GM13977 (cell line): Measurements from ENCODE around the gene HTR6.
"Not testable (repeated sequence)": the region's sequence is repeated elsewhere in the genome, so short reads cannot be mapped to it uniquely, and the experiment has no call there.

Experiments used
- DNase-seq: peaks from one replicate; pipeline ENCODE4 v3.0.0; 2012; ENCODE audit warnings: low spot score
- in situ Hi-C: fragments of 300-500 bp; cut with MboI; formaldehyde crosslinking; loops from one replicate; pipeline ENCODE4 v1.12.0; 2022; ENCODE audit warnings: low sequenced_read_pairs, low pct_unique_long_range_greater_than_20kb, mixed read lengths, inconsistent platforms; ENCODE audit not compliant: unreplicated experiment
- TF ChIP-seq, protein P1 (sequence below): IDR thresholded peaks from 2 replicates; pipeline ENCODE4 v1.5.1; 2012; ENCODE audit warnings: mild to moderate bottlenecking, control low read depth; ENCODE audit not compliant: insufficient read depth; ENCODE audit errors: extremely low read depth, missing control alignments

The HTR6 gene

DNA sequence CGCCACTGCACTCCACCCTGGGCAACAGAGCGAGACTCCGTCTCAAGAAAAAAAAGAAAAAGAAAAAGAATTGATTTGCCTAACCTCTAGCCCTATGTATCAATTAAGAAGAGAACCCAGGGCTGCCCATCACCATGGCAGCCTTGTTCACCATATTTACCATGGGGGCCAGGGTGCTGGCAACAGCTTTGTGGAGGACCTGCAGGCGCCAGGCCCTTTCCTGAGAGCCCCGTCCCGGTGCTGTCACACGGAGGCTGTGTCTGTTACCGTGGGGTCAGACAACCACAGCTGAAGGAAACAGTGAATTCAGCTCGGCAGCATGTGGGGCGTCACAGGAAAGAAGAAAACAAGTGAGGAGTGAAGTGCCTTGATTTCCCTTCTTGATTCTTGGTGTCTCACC is 27.1 kb upstream of the HTR6 start:
- TF ChIP-seq, protein P1, sequence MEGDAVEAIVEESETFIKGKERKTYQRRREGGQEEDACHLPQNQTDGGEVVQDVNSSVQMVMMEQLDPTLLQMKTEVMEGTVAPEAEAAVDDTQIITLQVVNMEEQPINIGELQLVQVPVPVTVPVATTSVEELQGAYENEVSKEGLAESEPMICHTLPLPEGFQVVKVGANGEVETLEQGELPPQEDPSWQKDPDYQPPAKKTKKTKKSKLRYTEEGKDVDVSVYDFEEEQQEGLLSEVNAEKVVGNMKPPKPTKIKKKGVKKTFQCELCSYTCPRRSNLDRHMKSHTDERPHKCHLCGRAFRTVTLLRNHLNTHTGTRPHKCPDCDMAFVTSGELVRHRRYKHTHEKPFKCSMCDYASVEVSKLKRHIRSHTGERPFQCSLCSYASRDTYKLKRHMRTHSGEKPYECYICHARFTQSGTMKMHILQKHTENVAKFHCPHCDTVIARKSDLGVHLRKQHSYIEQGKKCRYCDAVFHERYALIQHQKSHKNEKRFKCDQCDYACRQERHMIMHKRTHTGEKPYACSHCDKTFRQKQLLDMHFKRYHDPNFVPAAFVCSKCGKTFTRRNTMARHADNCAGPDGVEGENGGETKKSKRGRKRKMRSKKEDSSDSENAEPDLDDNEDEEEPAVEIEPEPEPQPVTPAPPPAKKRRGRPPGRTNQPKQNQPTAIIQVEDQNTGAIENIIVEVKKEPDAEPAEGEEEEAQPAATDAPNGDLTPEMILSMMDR = no peak
- in situ Hi-C loops = no loop called here
- no peak for DNase-seq

DNA sequence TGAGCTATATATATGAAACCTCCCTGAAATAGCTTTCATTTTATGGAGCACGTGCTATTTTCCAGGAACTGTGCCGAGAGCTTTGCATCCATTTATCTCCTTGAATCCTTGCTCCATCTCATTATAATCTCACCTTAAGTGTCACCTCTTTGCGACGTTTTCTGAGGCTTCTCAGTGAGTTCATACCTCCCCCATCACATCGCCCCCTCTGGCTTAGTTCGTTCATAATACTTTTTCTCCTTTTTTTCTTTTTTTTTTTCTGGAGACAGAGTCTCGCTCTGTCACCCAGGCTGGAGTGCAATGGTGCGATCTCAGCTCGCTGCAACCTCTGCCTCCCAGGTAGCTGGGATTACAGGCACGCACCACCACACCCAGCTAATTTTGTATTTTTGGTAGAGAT is 25.4 kb upstream of the HTR6 start:
- DNase-seq, in situ Hi-C loops: not testable (repeated sequence)

DNA sequence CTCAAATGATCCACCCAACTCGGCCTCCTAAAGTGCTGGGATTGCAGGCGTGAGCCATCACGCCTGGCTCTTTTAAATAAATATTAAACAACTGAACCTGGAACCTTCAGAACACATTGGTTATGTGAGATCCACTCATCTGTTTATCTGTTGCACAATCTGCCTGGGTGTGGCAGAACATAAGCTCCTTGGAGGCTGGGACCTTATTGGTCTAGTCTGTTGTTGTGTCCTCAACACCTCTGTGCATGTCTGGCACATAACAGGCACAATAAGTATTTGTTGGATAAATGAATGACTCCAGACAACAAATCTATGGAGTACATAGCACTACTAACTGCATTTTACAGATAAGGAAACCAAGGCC is 24.7 kb upstream of the HTR6 start:
- TF ChIP-seq, protein P1 = no peak
- in situ Hi-C loops = no loop called here
- DNase-seq = no peak

DNA sequence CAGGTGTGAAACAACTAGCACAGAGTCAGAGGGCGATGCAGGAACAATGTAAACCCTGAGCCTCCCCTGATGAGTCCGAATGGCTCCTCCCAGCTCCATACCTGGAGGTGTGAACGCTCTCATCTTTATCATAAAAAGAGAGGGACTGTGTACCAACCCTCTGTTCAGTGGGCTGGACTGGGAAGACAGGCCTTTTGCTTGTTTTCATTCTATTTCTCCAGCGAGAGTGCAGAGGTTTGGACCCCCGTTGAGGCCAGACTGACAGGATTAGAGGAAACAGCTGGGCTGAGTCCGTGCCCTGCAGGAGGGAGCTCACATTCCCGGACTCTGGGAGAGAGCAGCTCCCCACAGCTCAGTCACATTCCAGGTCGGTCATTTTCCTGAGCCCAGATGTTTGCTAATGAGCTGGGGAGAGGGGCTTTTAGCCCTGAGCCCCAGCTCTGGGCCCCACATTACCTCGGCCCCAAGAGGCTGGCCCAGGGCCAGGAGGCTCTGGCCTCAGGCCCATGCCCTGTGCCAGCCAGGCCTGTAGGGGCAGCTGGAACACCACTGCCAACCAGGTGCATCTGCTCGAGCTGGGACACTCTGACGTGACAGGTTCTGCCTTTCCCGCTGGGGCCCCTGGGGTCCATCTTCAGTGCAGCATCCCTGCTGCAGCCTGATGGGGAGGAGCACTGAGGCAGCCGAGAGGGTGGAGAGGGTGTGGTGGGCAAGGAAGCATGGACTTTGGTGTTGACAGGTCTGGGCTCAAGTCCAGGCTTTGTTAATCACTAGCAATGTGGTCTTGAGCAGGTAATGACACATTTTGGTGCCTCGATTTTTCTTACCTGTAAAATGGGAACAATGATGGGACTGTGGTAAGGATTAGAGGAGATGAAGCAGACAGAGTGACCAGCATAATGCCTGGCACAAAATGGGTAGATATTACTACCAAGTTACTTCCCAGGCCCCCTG is 24.0 kb upstream of the HTR6 start:
- TF ChIP-seq, protein P1 = no peak
- in situ Hi-C loops = no loop called here
- no peak for DNase-seq

DNA sequence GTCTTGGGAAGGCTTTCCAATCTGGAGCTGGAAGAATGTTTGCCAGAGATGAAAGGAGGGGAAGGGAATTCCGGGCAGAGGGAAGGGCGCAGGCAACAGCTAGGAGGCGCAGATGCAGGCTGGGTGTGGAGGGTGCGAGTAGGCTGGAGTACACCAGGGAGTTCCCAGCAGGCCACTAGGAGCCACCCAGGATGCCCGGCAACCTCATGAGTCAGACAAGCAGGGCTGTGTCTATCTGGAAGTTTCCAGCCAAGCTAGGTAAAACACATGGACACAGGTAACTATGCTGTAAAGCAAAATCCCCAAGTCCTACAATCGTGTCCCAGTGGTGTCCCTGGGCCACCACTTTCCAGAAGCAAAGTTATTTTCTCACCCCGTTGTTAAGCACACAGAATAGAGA is 21.6 kb upstream of the HTR6 start:
- in situ Hi-C loops = no loop called here
- TF ChIP-seq, protein P1 = no peak
- DNase-seq = no peak

DNA sequence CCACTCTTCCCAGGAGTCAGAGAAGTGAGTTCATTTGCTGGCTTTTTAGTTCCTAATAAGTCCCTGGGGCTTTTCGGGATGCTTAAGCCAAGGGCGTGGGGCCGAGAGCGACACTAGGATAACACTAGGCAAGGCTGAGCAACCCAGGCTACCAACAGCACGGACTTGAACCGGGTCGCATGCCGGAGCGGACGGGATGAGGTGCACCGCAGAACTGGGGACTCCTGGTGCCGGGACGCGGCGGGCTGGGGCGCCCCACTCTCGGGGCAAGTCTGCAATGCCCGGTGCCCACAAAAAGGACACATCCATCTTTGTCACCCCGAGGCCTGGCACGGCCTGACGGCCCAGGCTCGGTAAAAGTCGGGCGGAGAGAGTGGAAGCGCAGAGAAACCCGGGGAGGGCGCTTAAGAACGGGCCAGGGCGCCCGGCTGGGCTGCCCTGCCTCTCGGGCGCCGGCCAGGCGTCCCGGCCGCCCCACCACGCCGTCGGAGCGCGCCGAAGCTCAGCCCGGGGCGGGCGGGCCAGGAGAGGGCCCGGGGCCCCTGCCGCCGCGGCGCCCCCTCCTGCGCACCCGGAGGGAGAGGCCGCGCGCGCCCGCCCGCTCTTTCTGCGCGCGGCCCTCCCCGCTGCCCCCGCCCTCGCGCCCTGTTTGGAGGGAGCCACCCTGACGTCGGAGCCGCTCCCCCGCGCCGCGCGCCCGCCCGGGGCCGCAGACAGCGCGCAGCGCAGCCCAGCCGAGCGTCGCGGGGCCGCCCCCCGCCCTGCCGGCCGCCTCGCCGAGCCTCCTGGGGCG is 20.9 kb upstream of the HTR6 start, which contains the start of gene NBL1:
Gene NBL1, plus strand, starts transcription at position 710 of the 793 bp plus-strand sequence. CDS start 10,720 bp downstream, outside the sequence.
- in situ Hi-C loops = no loop called here

More for the DNA sequence above, 20.9 kb upstream of the HTR6 start, which contains the start of gene NBL1:
- DNase-seq = peak; percentile 89
- TF ChIP-seq, protein P1 = no peak
